Fibroblast of mammary gland (primary cell): ENCODE data around the gene ALKBH5.
A peak's percentile ranks its signal among the peaks of the same experiment; 100 is the strongest.

Experiments
- DNase-seq: peaks from one replicate; pipeline ENCODE4 v3.0.0-alpha.2; 2010; ENCODE audit warnings: low read depth
- H3K4me3 ChIP-seq: 2 replicates; pipeline ENCODE4 v1.5.1; 2011; ENCODE audit warnings: low read depth, mild to moderate bottlenecking, low read length, moderate library complexity; ENCODE audit not compliant: control insufficient read depth
- CTCF ChIP-seq: conservative IDR thresholded peaks from 2 replicates; pipeline ENCODE4 v1.5.1; 2011; ENCODE audit warnings: low read depth, low read length, inconsistent platforms; ENCODE audit not compliant: control insufficient read depth, insufficient read depth

Gene ALKBH5

GRCh38 chr17:18156171-18156975 is 27.3 kb upstream of the ALKBH5 start:
- TF ChIP-seq CTCF: no peak
- no peak overlapping the region for H3K4me3 ChIP-seq
- peak; percentile 52 for DNase-seq

GRCh38 chr17:18156976-18157280 is 26.7 kb upstream of the ALKBH5 start:
- TF ChIP-seq CTCF: no peak
- DNase-seq: no peak

GRCh38 chr17:18157354-18157985 is 26.2 kb upstream of the ALKBH5 start:
- no peak for TF ChIP-seq CTCF
- DNase-seq: no peak
- H3K4me3 ChIP-seq: no peak overlapping the region

More at GRCh38 chr17:18156976-18157280, 26.7 kb upstream of the ALKBH5 start:
- no peak overlapping the region for H3K4me3 ChIP-seq

- peak; percentile 94 for DNase-seq
- TF ChIP-seq CTCF: no peak
- peak overlapping the region; percentile 38 for H3K4me3 ChIP-seq
Measured at GRCh38 chr17:18158022-18158600, 25.5 kb upstream of the ALKBH5 start.

- TF ChIP-seq CTCF: no peak
- peak; percentile 72 for DNase-seq
- H3K4me3 ChIP-seq: no peak overlapping the region
Measured at GRCh38 chr17:18159551-18160120, 24.0 kb upstream of the ALKBH5 start.

GRCh38 chr17:18160128-18160856 is 23.3 kb upstream of the ALKBH5 start:
- DNase-seq: no peak
- no peak for TF ChIP-seq CTCF
- H3K4me3 ChIP-seq: no peak overlapping the region
